Common myeloid progenitor, CD34-positive (primary cell): ENCODE data around the gene STARD9.

Experiments
- CTCF ChIA-PET: fragments of 350-600 bp; sonication (Branson Sonifier 250); formaldehyde crosslinking; loops from one replicate; lab custom pipeline; 2021; ENCODE audit warnings: antibody characterized with exemption; lab: Charles Lee
- POLR2A ChIA-PET: fragments of 350-600 bp; sonication (Branson Sonifier 250); formaldehyde crosslinking; loops from one replicate; lab custom pipeline; 2021; ENCODE audit warnings: antibody characterized with exemption; lab: Charles Lee
- DNase-seq, 3 donors: peaks; one replicate each; pipeline versions ENCODE4 v3.0.0 to v3.0.0-alpha.2; 2013
- H3K27ac ChIP-seq, 2 experiments: 1 replicate in 1 of 2; 2 replicates in 1 of 2; pipeline ENCODE4 v1.7.0; 2013; ENCODE audit warnings: inconsistent platforms in 2 of 2, low read length in 2 of 2, mild to moderate bottlenecking in 2 of 2, low read depth in 1 of 2, moderate library complexity in 1 of 2; ENCODE audit not compliant: severe bottlenecking in 2 of 2, insufficient read depth in 1 of 2, poor library complexity in 1 of 2
- H3K27me3 ChIP-seq, 5 experiments: replicated peaks in 2 of 5; 1 replicate in 3 of 5; 2 replicates in 2 of 5; pipeline versions ENCODE4 v1.6.1 to v1.7.0; 2013; ENCODE audit warnings: low read length in 4 of 5, mild to moderate bottlenecking in 2 of 5, moderate library complexity in 2 of 5, inconsistent platforms in 1 of 5; ENCODE audit not compliant: insufficient read depth in 5 of 5, control insufficient read depth in 4 of 5
- H3K36me3 ChIP-seq, 4 experiments: 1 replicate in 2 of 4; 2 replicates in 2 of 4; pipeline versions ENCODE4 v1.6.1 to v1.7.0; 2013; ENCODE audit warnings: low read length in 3 of 4, control low read depth in 1 of 4, mild to moderate bottlenecking in 1 of 4; ENCODE audit not compliant: control insufficient read depth in 4 of 4, insufficient read depth in 4 of 4
- H3K4me1 ChIP-seq, 4 experiments: 1 replicate in 3 of 4; 2 replicates in 1 of 4; pipeline versions ENCODE4 v1.6.1 to v1.7.1; 2013; ENCODE audit warnings: low read length in 3 of 4, mild to moderate bottlenecking in 3 of 4, control low read depth in 1 of 4, inconsistent platforms in 1 of 4, moderate library complexity in 1 of 4; ENCODE audit not compliant: control insufficient read depth in 4 of 4, insufficient read depth in 4 of 4; ENCODE audit errors: control extremely low read depth in 1 of 4
- H3K4me3 ChIP-seq, 7 experiments: 1 replicate in 4 of 7; 2 replicates in 3 of 7; pipeline versions ENCODE4 v1.5.1 to v1.7.0; 2013; ENCODE audit warnings: mild to moderate bottlenecking in 7 of 7, low read length in 6 of 7, moderate library complexity in 6 of 7, inconsistent platforms in 2 of 7, low read depth in 2 of 7, control low read depth in 1 of 7; ENCODE audit not compliant: insufficient read depth in 4 of 7, control insufficient read depth in 1 of 7; ENCODE audit errors: extremely low read depth in 1 of 7
- H3K9me3 ChIP-seq, 5 experiments: 1 replicate in 4 of 5; 2 replicates in 1 of 5; pipeline versions ENCODE4 v1.6.1 to v1.7.1; 2013; ENCODE audit warnings: low read length in 4 of 5, mild to moderate bottlenecking in 2 of 5, inconsistent platforms in 1 of 5, low read depth in 1 of 5, moderate library complexity in 1 of 5; ENCODE audit not compliant: control insufficient read depth in 4 of 5, insufficient read depth in 2 of 5; ENCODE audit errors: control extremely low read depth in 1 of 5
- WGBS: methylation state at CpG from one replicate; pipeline ENCODE4 v1.1.5; 2013; ENCODE audit not compliant: insufficient coverage; 5-methylcytosine and 5-hydroxymethylcytosine counted together

Gene STARD9

DNA sequence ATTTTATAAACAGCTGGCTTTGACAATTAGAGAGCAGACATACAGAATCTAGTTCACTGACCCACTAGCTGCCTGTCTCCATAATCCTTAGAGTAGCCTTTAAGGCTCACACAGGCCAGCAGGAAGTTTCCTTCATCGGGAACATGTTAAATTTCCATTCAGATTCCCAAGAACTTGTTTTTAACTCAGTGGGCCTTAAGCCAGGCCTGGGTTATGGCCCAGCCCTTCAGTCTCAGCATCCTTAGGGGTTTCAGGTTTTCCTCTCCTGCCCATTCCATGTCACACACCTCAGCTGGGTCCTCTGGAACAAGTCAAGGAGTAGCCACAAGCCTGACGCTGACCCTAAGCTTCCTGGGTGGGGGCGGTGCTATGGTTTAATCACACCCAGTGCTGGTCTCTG is 146.5 kb downstream of the STARD9 start:
- CTCF ChIA-PET, result interaction anchor here (0.9 kb wide), 2 partner anchors 8 to 14 kb away, joined by 3 read pairs; no protein-coding TSS in a partner anchor
- H3K4me3 ChIP-seq, result no peak overlapping the region
- no peak overlapping the region for H3K27ac ChIP-seq
- no peaks in the 10 kb centered on the region for H3K27me3 ChIP-seq
- no peak for DNase-seq
- H3K9me3 ChIP-seq, result no peaks in the 10 kb centered on the region
- H3K4me1 ChIP-seq, result no peaks in the 10 kb centered on the region
- WGBS, result 100% methylated on average over 1 of the region's 3 CpGs
- peaks cover 13 to 96% (median 63%) of the 10 kb centered on the region in 4 experiments for H3K36me3 ChIP-seq
- POLR2A ChIA-PET, result interaction anchor here (0.6 kb wide), 1 partner anchor 23 kb away, joined by 6 read pairs; no protein-coding TSS in a partner anchor

DNA sequence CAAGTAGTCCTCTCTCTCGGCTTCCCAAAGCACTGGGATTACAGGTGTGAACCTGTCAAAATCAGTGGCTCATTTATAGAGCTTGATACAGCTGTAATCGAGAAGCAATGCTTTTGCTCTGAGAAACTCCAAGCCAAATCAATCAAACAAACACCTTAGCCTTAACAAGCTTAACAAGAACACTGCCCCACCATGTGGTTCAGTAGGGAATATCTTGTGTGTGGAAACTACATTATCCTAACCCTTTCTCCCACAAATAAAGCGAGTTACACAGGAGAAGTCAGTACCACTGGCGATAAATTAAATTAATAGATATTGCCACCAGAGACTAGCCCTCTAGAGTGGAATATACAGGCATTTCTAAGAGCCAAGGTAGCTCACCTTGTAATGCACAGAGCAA is 147.7 kb downstream of the STARD9 start:
- no peaks in the 10 kb centered on the region for H3K4me1 ChIP-seq
- no peaks in the 10 kb centered on the region for H3K27me3 ChIP-seq
- no peaks in the 10 kb centered on the region for H3K9me3 ChIP-seq
- peak in 2 of 3 donors; percentile 9 to 11 for DNase-seq
- CTCF ChIA-PET, result interaction anchor here (0.9 to 2.2 kb wide), 3 partner anchors 12 to 203 kb away, joined by 4 to 5 read pairs (median 5); no protein-coding TSS in a partner anchor
- H3K36me3 ChIP-seq, result peaks cover 12 to 97% (median 65%) of the 10 kb centered on the region in 4 experiments
- 100% methylated on average over 2 of the region's 4 CpGs for WGBS
- POLR2A ChIA-PET, result no interaction called here
- no peak overlapping the region for H3K27ac ChIP-seq
- H3K4me3 ChIP-seq, result no peak overlapping the region

DNA sequence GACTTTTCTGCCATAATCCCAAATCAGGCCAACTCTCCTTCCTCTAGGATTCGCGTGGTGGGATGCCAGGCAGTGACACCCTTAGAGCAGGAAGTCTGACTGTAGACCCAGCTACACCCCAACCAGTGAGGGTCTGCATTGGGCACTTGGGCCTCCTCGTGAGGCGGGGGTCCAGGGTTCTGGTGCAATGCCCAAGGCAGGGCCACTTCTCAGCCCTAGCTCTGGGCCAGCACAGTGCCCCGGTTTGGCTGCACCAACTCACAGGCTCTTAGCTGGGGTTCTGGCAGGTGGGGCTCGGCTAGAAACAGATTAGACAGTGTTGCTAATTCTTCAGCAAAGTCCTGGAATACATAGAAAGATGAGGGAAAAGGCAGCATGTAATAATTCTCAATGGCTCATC is 148.9 kb downstream of the STARD9 start:
- no peak for DNase-seq
- Histone ChIP-seq H3K36me3 (peaks cover 9 to 97% (median 66%) of the 10 kb centered on the region in 4 experiments), H3K27ac (no peak overlapping the region), H3K4me3 (no peak overlapping the region), H3K9me3 (no peaks in the 10 kb centered on the region), H3K27me3 (no peaks in the 10 kb centered on the region), H3K4me1 (no peaks in the 10 kb centered on the region)
- 98% methylated on average over 5 of the region's 6 CpGs for WGBS
- POLR2A ChIA-PET, result no interaction called here
- CTCF ChIA-PET, result interaction anchor here (0.7 to 2.2 kb wide), 2 partner anchors 11 to 202 kb away, joined by 3 to 5 read pairs; no protein-coding TSS in a partner anchor

DNA sequence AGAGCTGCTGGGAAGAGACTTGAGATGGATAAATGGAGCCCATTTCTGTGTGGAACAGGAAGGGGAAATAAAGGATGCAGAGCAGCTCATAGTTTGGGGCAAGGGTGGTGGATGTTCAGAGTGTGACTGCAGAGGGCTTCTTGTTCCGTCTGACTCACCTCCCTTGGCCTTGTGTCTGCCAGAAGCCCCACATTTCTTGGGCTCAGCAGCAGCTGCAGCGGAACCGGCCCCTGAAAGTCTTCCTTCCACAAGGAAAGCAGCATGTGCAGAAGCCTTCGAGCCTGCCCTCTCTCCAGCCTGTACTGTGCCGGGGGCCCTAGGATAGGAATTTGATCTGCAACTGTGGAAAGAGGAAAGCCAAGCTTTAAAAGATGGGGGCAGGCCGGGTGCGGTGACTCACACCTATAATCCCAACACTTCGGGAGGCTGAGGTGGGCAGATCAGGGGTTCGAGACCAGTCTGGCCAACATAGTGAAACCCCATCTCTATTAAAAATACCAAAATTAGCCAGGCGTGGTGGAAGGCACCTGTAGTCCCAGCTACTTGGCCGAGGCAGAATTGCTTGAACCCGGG is 150.0 kb downstream of the STARD9 start:
- DNase-seq, result no peak
- H3K9me3 ChIP-seq, result no peaks in the 10 kb centered on the region
- WGBS, result 85% methylated on average over 5 of the region's 12 CpGs
- H3K27me3 ChIP-seq, result no peaks in the 10 kb centered on the region
- ChIA-PET CTCF (interaction anchor here (0.8 to 1.4 kb wide), 3 partner anchors 10 to 19 kb away, joined by 3 to 6 read pairs (median 3); no protein-coding TSS in a partner anchor), POLR2A (no interaction called here)
- H3K27ac ChIP-seq, result no peak overlapping the region
- H3K36me3 ChIP-seq, result peaks cover 6 to 97% (median 67%) of the 10 kb centered on the region in 4 experiments
- H3K4me1 ChIP-seq, result no peaks in the 10 kb centered on the region
- H3K4me3 ChIP-seq, result no peak overlapping the region

DNA sequence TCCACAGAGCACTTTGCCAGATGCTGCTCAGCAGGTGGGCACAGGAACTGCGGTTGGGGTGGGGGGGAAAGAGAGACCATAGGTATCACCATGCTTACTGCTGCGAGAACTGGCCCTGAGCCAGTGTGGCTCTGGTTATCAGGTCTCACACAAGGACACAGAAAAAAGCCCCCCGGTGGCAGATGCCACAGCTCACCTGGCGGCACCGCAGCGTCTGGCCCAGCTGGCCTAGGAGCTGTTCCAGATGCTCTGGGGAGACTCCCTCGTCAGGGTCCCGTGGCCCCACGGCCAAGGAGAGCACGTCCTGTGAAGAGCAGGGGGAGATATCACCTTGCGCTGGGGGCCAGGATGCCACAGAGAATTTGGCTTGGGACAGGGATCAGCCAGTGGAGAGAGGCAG is 150.7 kb downstream of the STARD9 start:
- Histone ChIP-seq H3K36me3 (peaks cover 6 to 97% (median 71%) of the 10 kb centered on the region in 4 experiments), H3K4me3 (no peak overlapping the region), H3K27ac (no peak overlapping the region), H3K4me1 (no peaks in the 10 kb centered on the region), H3K27me3 (no peaks in the 10 kb centered on the region), H3K9me3 (no peaks in the 10 kb centered on the region)
- ChIA-PET CTCF (interaction anchor here (0.8 to 1.4 kb wide), 3 partner anchors 9 to 20 kb away, joined by 3 to 6 read pairs (median 3); no protein-coding TSS in a partner anchor), POLR2A (no interaction called here)
- DNase-seq, result peak in 2 of 3 donors; percentile 5 to 7
- WGBS, result 93% methylated on average over 11 of the region's 11 CpGs

- Histone ChIP-seq H3K4me1 (no peaks in the 10 kb centered on the region), H3K27ac (no peak overlapping the region), H3K36me3 (peaks cover 9 to 98% (median 75%) of the 10 kb centered on the region in 4 experiments), H3K9me3 (no peaks in the 10 kb centered on the region), H3K4me3 (no peak overlapping the region), H3K27me3 (no peaks in the 10 kb centered on the region)
- CTCF ChIA-PET, result no interaction called here
- no peak for DNase-seq
- 94% methylated on average over 9 of the region's 13 CpGs for WGBS
- POLR2A ChIA-PET, result no interaction called here
Observed at GRCh38 chr15:42727750-42728381, 152.5 kb downstream of the STARD9 start.

GRCh38 chr15:42728560-42728959 is 153.2 kb downstream of the STARD9 start:
- no peak overlapping the region for H3K27ac ChIP-seq
- POLR2A ChIA-PET, result no interaction called here
- no peaks in the 10 kb centered on the region for H3K27me3 ChIP-seq
- H3K4me3 ChIP-seq, result no peak overlapping the region
- H3K4me1 ChIP-seq, result no peaks in the 10 kb centered on the region
- H3K36me3 ChIP-seq, result peaks cover 9 to 96% (median 73%) of the 10 kb centered on the region in 4 experiments
- WGBS, result 90% methylated on average over 2 of the region's 5 CpGs
- no peaks in the 10 kb centered on the region for H3K9me3 ChIP-seq
- DNase-seq, result no peak
- CTCF ChIA-PET, result no interaction called here
